HepG2 (cell line): Measurements from ENCODE around the gene NEBL. TPM values are rescaled to one million over a fixed set of nuclear protein-coding genes. Genes with fewer than 3 reads are reported as not detected.

Experiments used
- ATAC-seq: fragments of 200-7000 bp; cut with Tn5 transposase; 3 replicates; pipeline ENCODE4 v1.9.1; 2020; ENCODE audit warnings: mild to moderate bottlenecking, moderate library complexity
- BruUV-seq: library from RNA; stranded (reverse); fragments of 400-500 nt; replicated peaks from 2 replicates; lab custom pipeline; 2021; lab: Mats Ljungman, UMichigan
- CTCF ChIA-PET: fragments of 300-600 bp; formaldehyde crosslinking; extraction: SDS; loops from one replicate; lab custom pipeline; 2021; ENCODE audit warnings: low total read pairs, inconsistent platforms, low intra/inter-chr PET ratio; lab: Yijun Ruan, JAX
- POLR2A ChIA-PET: fragments of 350-600 bp; sonication (Branson Sonifier 250); formaldehyde crosslinking; loops from one replicate; lab custom pipeline; 2020; ENCODE audit warnings: antibody characterized with exemption, inconsistent platforms; lab: Yijun Ruan, JAX
- DNase-seq: peaks from one replicate; pipeline ENCODE4 v3.0.0-alpha.2; 2015; ENCODE audit warnings: low spot score
- FAIRE-seq: peaks from 3 replicates; lab custom pipeline; 2011; peaks lifted over from hg19 to GRCh38; lab: Jason Lieb, UNC
- H2AFZ ChIP-seq: one replicate; pipeline ENCODE4 v1.6.1; 2011; ENCODE audit warnings: low read length, inconsistent platforms
- H3K27ac ChIP-seq: fragments of 300-600 bp; 3 replicates; pipeline ENCODE4 v1.8.0; 2011; ENCODE audit warnings: mixed run types, mild to moderate bottlenecking, mixed read lengths, low read length, inconsistent platforms; ENCODE audit not compliant: insufficient read depth; ENCODE audit errors: extremely low read length
- H3K27me3 ChIP-seq, 2 experiments: fragments of 200-600 bp in 1 of 2; 2 replicates in 1 of 2; 3 replicates in 1 of 2; pipeline versions ENCODE4 v1.6.0 to v1.8.0; 2011; ENCODE audit warnings: low read length in 2 of 2, mild to moderate bottlenecking in 2 of 2, moderate library complexity in 2 of 2, inconsistent platforms in 1 of 2; ENCODE audit not compliant: insufficient read depth in 2 of 2, control insufficient read depth in 1 of 2
- H3K36me3 ChIP-seq, 2 experiments: fragments of 200-600 bp in 1 of 2; replicated peaks in 1 of 2; 2 replicates in 1 of 2; 3 replicates in 1 of 2; pipeline versions ENCODE4 v1.5.1 to v1.8.0; 2011; ENCODE audit warnings: low read length in 2 of 2, inconsistent platforms in 1 of 2; ENCODE audit not compliant: insufficient read depth in 2 of 2, control insufficient read depth in 1 of 2
- H3K4me1 ChIP-seq: 2 replicates; pipeline ENCODE4 v1.5.1; 2012; ENCODE audit warnings: low read length, inconsistent platforms; ENCODE audit not compliant: insufficient read depth
- H3K4me2 ChIP-seq: 2 replicates; pipeline ENCODE4 v1.6.0; 2011; ENCODE audit warnings: low read depth, low read length, inconsistent platforms
- H3K4me3 ChIP-seq, 3 experiments: fragments of 200-600 bp in 1 of 3; sonication (generic), shearing (Covaris generic) in 1 of 3; replicated peaks in 1 of 3; 2 replicates each; pipeline ENCODE4 v1.5.1; 2011 to 2016; ENCODE audit warnings: low read length in 3 of 3, inconsistent platforms in 2 of 3, low read depth in 2 of 3, mild to moderate bottlenecking in 2 of 3, control low read depth in 1 of 3, mixed read lengths in 1 of 3; ENCODE audit not compliant: insufficient read depth in 1 of 3
- H3K79me2 ChIP-seq: one replicate; pipeline ENCODE4 v1.6.1; 2011; ENCODE audit warnings: low read length, inconsistent platforms; ENCODE audit not compliant: insufficient read depth
- H3K9ac ChIP-seq: 2 replicates; pipeline ENCODE4 v1.6.0; 2011; ENCODE audit warnings: mild to moderate bottlenecking, low read depth, low read length, inconsistent platforms; ENCODE audit not compliant: insufficient read depth
- H3K9me3 ChIP-seq: 2 replicates; pipeline ENCODE4 v1.5.1; 2012; ENCODE audit warnings: mild to moderate bottlenecking, low read length
- H4K20me1 ChIP-seq: 2 replicates; pipeline ENCODE4 v1.6.0; 2011; ENCODE audit warnings: inconsistent platforms, mild to moderate bottlenecking, low read length, moderate library complexity; ENCODE audit not compliant: insufficient read depth
- GTF2F1 ChIP-seq: fragments of 150-350 bp; IDR thresholded peaks from 2 replicates; pipeline ENCODE4 v1.6.1; 2014; ENCODE audit warnings: low read length
- HNRNPK ChIP-seq: fragments of 200-400 bp; formaldehyde crosslinking; IDR thresholded peaks from 2 replicates; pipeline ENCODE4 v1.6.1; 2018; ENCODE audit warnings: low read length, low read depth, moderate library complexity, mild to moderate bottlenecking; ENCODE audit not compliant: poor library complexity, severe bottlenecking
- KDM5A ChIP-seq: fragments of 200-600 bp; sonication (generic); IDR thresholded peaks from 2 replicates; pipeline ENCODE4 v1.7.0; 2018; ENCODE audit warnings: antibody characterized with exemption, mild to moderate bottlenecking, low read length, borderline replicate concordance
- WGBS: methylation state at CpG from one replicate; pipeline ENCODE4 v1.1.6; 2017; ENCODE audit warnings: low lambda C conversion rate; 5-methylcytosine and 5-hydroxymethylcytosine counted together
- in situ Hi-C: cut with HindIII; loops from 2 replicates; pipeline ENCODE4 v1.10.0; 2017; ENCODE audit warnings: low pct_unique_long_range_greater_than_20kb; ENCODE audit not compliant: extremely low pct_ligation_motif_present
- intact Hi-C: fragments of 100-400 bp; cut with micrococcal nuclease; formaldehyde crosslinking; loops from one replicate; pipeline ENCODE4 v1.10.0; 2022; ENCODE audit not compliant: unreplicated experiment
- polyA plus RNA-seq, 8 experiments: library from polyadenylated mRNA; depleted of rRNA in 3 of 8; stranded (reverse) in 7 of 8; unstranded in 1 of 8; fragments of >200 nt; fragmentation: Illumina TruSeq in 4 of 8; extraction: Trizol in 4 of 8; gene quantifications; 2 replicates each; pipeline versions ENCODE4 v1.2.1 to v1.2.3, GENCODE V29; 2011 to 2016; ENCODE audit warnings: low read depth in 4 of 8, missing spikeins in 1 of 8, mixed read lengths in 1 of 8; ENCODE audit not compliant: insufficient read depth in 1 of 8
- total RNA-seq, 5 experiments: library from RNA; depleted of rRNA; stranded (reverse); fragments of >200 nt; fragmentation: Illumina TruSeq; extraction: Trizol; gene quantifications; 2 replicates each; pipeline ENCODE4 v1.2.3, GENCODE V29; 2016; ENCODE audit warnings: low read depth in 1 of 5
- TF ChIP-seq, protein P1 (sequence below): IDR thresholded peaks from 2 replicates; pipeline ENCODE4 v1.6.1; 2016; ENCODE audit warnings: low read depth, missing genetic modification reagents, missing compliant biosample characterization

NEBL gene
- total and polyA plus RNA-seq, 2 of the 13 experiments (the other 11 are each of a cell fraction or from before 2014, with no cell fraction given) = not detected

- TF ChIP-seq GTF2F1 = no peak
- TF ChIP-seq HNRNPK = peak; percentile 53
- TF ChIP-seq KDM5A = no peak
- TF ChIP-seq, protein P1, sequence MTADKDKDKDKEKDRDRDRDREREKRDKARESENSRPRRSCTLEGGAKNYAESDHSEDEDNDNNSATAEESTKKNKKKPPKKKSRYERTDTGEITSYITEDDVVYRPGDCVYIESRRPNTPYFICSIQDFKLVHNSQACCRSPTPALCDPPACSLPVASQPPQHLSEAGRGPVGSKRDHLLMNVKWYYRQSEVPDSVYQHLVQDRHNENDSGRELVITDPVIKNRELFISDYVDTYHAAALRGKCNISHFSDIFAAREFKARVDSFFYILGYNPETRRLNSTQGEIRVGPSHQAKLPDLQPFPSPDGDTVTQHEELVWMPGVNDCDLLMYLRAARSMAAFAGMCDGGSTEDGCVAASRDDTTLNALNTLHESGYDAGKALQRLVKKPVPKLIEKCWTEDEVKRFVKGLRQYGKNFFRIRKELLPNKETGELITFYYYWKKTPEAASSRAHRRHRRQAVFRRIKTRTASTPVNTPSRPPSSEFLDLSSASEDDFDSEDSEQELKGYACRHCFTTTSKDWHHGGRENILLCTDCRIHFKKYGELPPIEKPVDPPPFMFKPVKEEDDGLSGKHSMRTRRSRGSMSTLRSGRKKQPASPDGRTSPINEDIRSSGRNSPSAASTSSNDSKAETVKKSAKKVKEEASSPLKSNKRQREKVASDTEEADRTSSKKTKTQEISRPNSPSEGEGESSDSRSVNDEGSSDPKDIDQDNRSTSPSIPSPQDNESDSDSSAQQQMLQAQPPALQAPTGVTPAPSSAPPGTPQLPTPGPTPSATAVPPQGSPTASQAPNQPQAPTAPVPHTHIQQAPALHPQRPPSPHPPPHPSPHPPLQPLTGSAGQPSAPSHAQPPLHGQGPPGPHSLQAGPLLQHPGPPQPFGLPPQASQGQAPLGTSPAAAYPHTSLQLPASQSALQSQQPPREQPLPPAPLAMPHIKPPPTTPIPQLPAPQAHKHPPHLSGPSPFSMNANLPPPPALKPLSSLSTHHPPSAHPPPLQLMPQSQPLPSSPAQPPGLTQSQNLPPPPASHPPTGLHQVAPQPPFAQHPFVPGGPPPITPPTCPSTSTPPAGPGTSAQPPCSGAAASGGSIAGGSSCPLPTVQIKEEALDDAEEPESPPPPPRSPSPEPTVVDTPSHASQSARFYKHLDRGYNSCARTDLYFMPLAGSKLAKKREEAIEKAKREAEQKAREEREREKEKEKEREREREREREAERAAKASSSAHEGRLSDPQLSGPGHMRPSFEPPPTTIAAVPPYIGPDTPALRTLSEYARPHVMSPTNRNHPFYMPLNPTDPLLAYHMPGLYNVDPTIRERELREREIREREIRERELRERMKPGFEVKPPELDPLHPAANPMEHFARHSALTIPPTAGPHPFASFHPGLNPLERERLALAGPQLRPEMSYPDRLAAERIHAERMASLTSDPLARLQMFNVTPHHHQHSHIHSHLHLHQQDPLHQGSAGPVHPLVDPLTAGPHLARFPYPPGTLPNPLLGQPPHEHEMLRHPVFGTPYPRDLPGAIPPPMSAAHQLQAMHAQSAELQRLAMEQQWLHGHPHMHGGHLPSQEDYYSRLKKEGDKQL = no peak
- Histone ChIP-seq H3K27ac (no peak overlapping the region), H3K9ac (no peak overlapping the region), H3K4me2 (no peak overlapping the region), H3K9me3 (no peaks in the 10 kb centered on the region), H3K27me3 (no peaks in the 10 kb centered on the region; a peak in 1 of 5 replicates), H3K36me3 (no peaks in the 10 kb centered on the region), H3K79me2 (no peaks in the 10 kb centered on the region), H4K20me1 (no peaks in the 10 kb centered on the region), H3K4me1 (no peaks in the 10 kb centered on the region), H2AFZ (no peak overlapping the region), H3K4me3 (no peak overlapping the region)
- no TSS peak for BruUV-seq
- DNase-seq (no peak), ATAC-seq (no peak), FAIRE-seq (no peak)
- in situ Hi-C loops = no loop called here
- CTCF ChIA-PET = no interaction called here
- 2% methylated on average over 2 of the region's 2 CpGs for WGBS
- intact Hi-C loops = no loop called here
- POLR2A ChIA-PET = no interaction called here
Measured at GRCh38 chr10:20847512-20847911, 49.6 kb downstream of the NEBL start.
